Upper lobe of left lung (tissue), 6 donors: ENCODE results near the gene TLR9. TPM values are rescaled to one million over a fixed set of nuclear protein-coding genes. Genes with fewer than 3 reads are reported as not detected.

Source experiments
- ATAC-seq, 2 donors: fragments of 200-7000 bp; cut with Tn5 transposase; one replicate each; pipeline ENCODE4 v1.9.1; 2022; ENCODE audit warnings: mild to moderate bottlenecking in 2 of 2, moderate library complexity in 2 of 2; ENCODE audit not compliant: low FRiP score in 2 of 2
- DNase-seq, 2 donors: peaks; one replicate each; pipeline ENCODE4 v3.0.0-alpha.2; 2019 to 2020
- H3K27ac ChIP-seq, 4 donors: fragments of 200-600 bp; sonication (generic); one replicate each; pipeline ENCODE4 v1.5.1; 2016 to 2019
- H3K27me3 ChIP-seq, 4 donors: fragments of 200-600 bp; sonication (generic); one replicate each; pipeline ENCODE4 v1.5.1; 2017 to 2019
- H3K36me3 ChIP-seq, 4 donors: fragments of 200-600 bp; sonication (generic); one replicate each; pipeline ENCODE4 v1.5.1; 2016 to 2019
- H3K4me1 ChIP-seq, 4 donors: fragments of 200-600 bp; sonication (generic); one replicate each; pipeline ENCODE4 v1.5.1; 2018 to 2019
- H3K4me3 ChIP-seq, 4 donors: fragments of 200-600 bp; sonication (generic); one replicate each; pipeline ENCODE4 v1.5.1; 2017 to 2019; ENCODE audit warnings: mild to moderate bottlenecking in 2 of 4, moderate library complexity in 1 of 4
- H3K9me3 ChIP-seq, 4 donors: fragments of 200-600 bp; sonication (generic); one replicate each; pipeline ENCODE4 v1.5.1; 2018 to 2019
- CTCF ChIP-seq, 6 experiments: fragments of 450-650 bp in 4 of 6; fragments of 200-600 bp in 2 of 6; sonication (generic) in 2 of 6; IDR thresholded peaks; one replicate each; pipeline ENCODE4 v1.5.1; 2016 to 2019; ENCODE audit warnings: antibody characterized with exemption in 6 of 6
- EP300 ChIP-seq, 4 donors: sonication (generic); formaldehyde crosslinking; IDR thresholded peaks; one replicate each; pipeline ENCODE4 v1.5.1; 2017; ENCODE audit warnings: antibody characterized with exemption in 4 of 4, control low read depth in 2 of 4
- POLR2A ChIP-seq, 4 donors: fragments of 450-650 bp; IDR thresholded peaks; one replicate each; pipeline ENCODE4 v1.5.1; 2016 to 2017; ENCODE audit warnings: antibody characterized with exemption in 4 of 4, mild to moderate bottlenecking in 2 of 4
- POLR2AphosphoS5 ChIP-seq, 2 donors: sonication (generic); formaldehyde crosslinking; IDR thresholded peaks; one replicate each; pipeline ENCODE4 v1.5.1; 2017; ENCODE audit warnings: antibody characterized with exemption in 2 of 2
- WGBS, 2 donors: methylation state at CpG; one replicate each; pipeline ENCODE4 v1.1.5; 2017 to 2018; 5-methylcytosine and 5-hydroxymethylcytosine counted together
- total RNA-seq, 6 donors: library from RNA; depleted of rRNA in 4 of 6; stranded (reverse); fragments of >200 nt in 4 of 6; gene quantifications; one replicate each; pipeline versions ENCODE4 v1.1.0 to v1.2.1, GENCODE V29; 2016 to 2021
- donor health status: DM: no; HTN: no; CAD: no; lungs with moderate emphysema.
- donor health status: DM: no; HTN: yes; CAD: no; lungs with severe emphysema.

Gene TLR9
- total RNA-seq, 6 donors from 2014 or later, result 0.29 to 1.1 TPM; not detected in 4

- peak; percentile 7 to 54 for ATAC-seq
Observed at GRCh38 chr3:52243791-52244628, 18.6 kb upstream of the TLR9 start.

GRCh38 chr3:52242039-52242438 lies 16.6 kb upstream of the TLR9 start:
- no peak for TF ChIP-seq POLR2A (IDR thresholded peaks at IDR 0.05)
- TF ChIP-seq POLR2AphosphoS5 (IDR thresholded peaks at IDR 0.05), result no peak
- no peak for TF ChIP-seq EP300 (IDR thresholded peaks at IDR 0.05)
- TF ChIP-seq CTCF (IDR thresholded peaks at IDR 0.05), result no peak
- no peak for DNase-seq
- H3K27me3 ChIP-seq, result no peaks in the 10 kb centered on the region
- H3K36me3 ChIP-seq, result no peaks in the 10 kb centered on the region
- 94 to 95% methylated on average over 1 of the region's 1 CpG for WGBS, 2 donors
- H3K9me3 ChIP-seq, result no peaks in the 10 kb centered on the region
- no peak overlapping the region for H3K4me3 ChIP-seq
- H3K27ac ChIP-seq, result no peak overlapping the region
- H3K4me1 ChIP-seq, result peaks cover 46 to 62% (median 49%) of the 10 kb centered on the region in 4 donors
- ATAC-seq, result no peak

More at GRCh38 chr3:52243791-52244628, 18.6 kb upstream of the TLR9 start:
- H3K27me3 ChIP-seq, result no peaks in the 10 kb centered on the region
- peak overlapping the region; percentile 86 to 97 (median 94) for H3K27ac ChIP-seq
- TF ChIP-seq POLR2AphosphoS5 (IDR thresholded peaks at IDR 0.05) (no peak), CTCF (IDR thresholded peaks at IDR 0.05) (no peak), POLR2A (IDR thresholded peaks at IDR 0.05) (peak in 1 of 4 donors; percentile 22), EP300 (IDR thresholded peaks at IDR 0.05) (no peak)
- peak in 1 of 2 donors; percentile 73 for DNase-seq
- H3K36me3 ChIP-seq, result peaks cover 0 to 12% (median 7%) of the 10 kb centered on the region in 4 donors
- H3K4me3 ChIP-seq, result peak overlapping the region in 1 of 4 donors; percentile 72
- H3K9me3 ChIP-seq, result no peaks in the 10 kb centered on the region
- WGBS, 2 donors, result 58 to 69% methylated on average over 6 to 9 of the region's 9 CpGs
- peaks cover 36 to 56% (median 39%) of the 10 kb centered on the region in 4 donors for H3K4me1 ChIP-seq

GRCh38 chr3:52240886-52241370 lies 15.5 kb upstream of the TLR9 start:
- Histone ChIP-seq H3K9me3 (no peaks in the 10 kb centered on the region), H3K27me3 (no peaks in the 10 kb centered on the region), H3K27ac (peak overlapping the region in 1 of 4 donors; percentile 92), H3K4me3 (no peak overlapping the region), H3K36me3 (no peaks in the 10 kb centered on the region), H3K4me1 (peaks cover 43 to 62% (median 50%) of the 10 kb centered on the region in 4 donors)
- ATAC-seq (no peak), DNase-seq (no peak)
- TF ChIP-seq POLR2A (IDR thresholded peaks at IDR 0.05) (no peak), POLR2AphosphoS5 (IDR thresholded peaks at IDR 0.05) (no peak), CTCF (IDR thresholded peaks at IDR 0.05) (no peak), EP300 (IDR thresholded peaks at IDR 0.05) (no peak)
- 85 to 94% methylated on average over 4 of the region's 4 CpGs for WGBS, 2 donors

GRCh38 chr3:52240059-52240885 lies 14.8 kb upstream of the TLR9 start:
- whole genome bisulfite sequencing, 2 donors, result 100% methylated on average over 1 of the region's 1 CpG
- H3K36me3 ChIP-seq, result no peaks in the 10 kb centered on the region
- H3K27ac ChIP-seq, result peak overlapping the region; percentile 16 to 95 (median 90)
- no peaks in the 10 kb centered on the region for H3K27me3 ChIP-seq
- no peaks in the 10 kb centered on the region for H3K9me3 ChIP-seq
- DNase-seq, result peak in 1 of 2 donors; percentile 73
- H3K4me1 ChIP-seq, result peaks cover 43 to 62% (median 54%) of the 10 kb centered on the region in 4 donors
- ATAC-seq, result peak in 1 of 2 donors; percentile 41
- TF ChIP-seq POLR2A (IDR thresholded peaks at IDR 0.05), result no peak
- no peak for TF ChIP-seq EP300 (IDR thresholded peaks at IDR 0.05)
- TF ChIP-seq POLR2AphosphoS5 (IDR thresholded peaks at IDR 0.05), result no peak
- TF ChIP-seq CTCF (IDR thresholded peaks at IDR 0.05), result no peak
- peak overlapping the region in 3 of 4 donors; percentile 82 to 99 (median 85) for H3K4me3 ChIP-seq
